Duodenal mucosa (tissue), 2 donors: ENCODE measurements around the gene FARSB.

ENCODE experiments used
- H3K27ac ChIP-seq: one replicate; pipeline ENCODE4 v1.7.0; 2013; ENCODE audit warnings: low read depth, low read length
- H3K27me3 ChIP-seq, 2 donors: one replicate each; pipeline ENCODE4 v1.7.0; 2013; ENCODE audit warnings: low read length in 2 of 2, control low read depth in 1 of 2; ENCODE audit not compliant: insufficient read depth in 2 of 2, control insufficient read depth in 1 of 2
- H3K36me3 ChIP-seq, 2 donors: one replicate each; pipeline ENCODE4 v1.7.0; 2013; ENCODE audit warnings: low read length in 2 of 2, control low read depth in 1 of 2; ENCODE audit not compliant: insufficient read depth in 2 of 2, control insufficient read depth in 1 of 2
- H3K4me1 ChIP-seq, 2 donors: one replicate each; pipeline ENCODE4 v1.7.0; 2013; ENCODE audit warnings: low read length in 2 of 2, control low read depth in 1 of 2; ENCODE audit not compliant: insufficient read depth in 2 of 2, control insufficient read depth in 1 of 2
- H3K4me3 ChIP-seq, 2 donors: one replicate each; pipeline ENCODE4 v1.7.0; 2013; ENCODE audit warnings: low read length in 2 of 2, low read depth in 1 of 2
- H3K9ac ChIP-seq, 2 donors: one replicate each; pipeline ENCODE4 v1.7.0; 2013; ENCODE audit warnings: low read length in 2 of 2, low read depth in 1 of 2
- H3K9me3 ChIP-seq, 2 donors: one replicate each; pipeline ENCODE4 v1.7.0; 2013; ENCODE audit warnings: low read length in 2 of 2, control low read depth in 1 of 2; ENCODE audit not compliant: control insufficient read depth in 1 of 2

Gene FARSB

GRCh38 chr2:222643134-222643533 is 12.8 kb downstream of the FARSB start:
- no peaks in the 10 kb centered on the region for H3K9me3 ChIP-seq
- no peak overlapping the region for H3K9ac ChIP-seq
- H3K4me1 ChIP-seq = no peaks in the 10 kb centered on the region
- peaks cover 18 to 66% of the 10 kb centered on the region in 2 donors for H3K36me3 ChIP-seq
- H3K27me3 ChIP-seq = no peaks in the 10 kb centered on the region
- H3K27ac ChIP-seq = no peak overlapping the region
- no peak overlapping the region for H3K4me3 ChIP-seq

GRCh38 chr2:222641336-222641735 is 14.6 kb downstream of the FARSB start:
- Histone ChIP-seq H3K4me1 (peaks cover 10% of the 10 kb centered on the region in 2 donors), H3K4me3 (no peak overlapping the region), H3K36me3 (peaks cover 19 to 65% of the 10 kb centered on the region in 2 donors), H3K27ac (no peak overlapping the region), H3K9me3 (no peaks in the 10 kb centered on the region), H3K27me3 (no peaks in the 10 kb centered on the region), H3K9ac (no peak overlapping the region)

GRCh38 chr2:222637067-222637466 is 18.8 kb downstream of the FARSB start:
- Histone ChIP-seq H3K4me1 (peaks cover 15 to 16% of the 10 kb centered on the region in 2 donors), H3K9ac (no peak overlapping the region), H3K4me3 (no peak overlapping the region), H3K27ac (no peak overlapping the region), H3K36me3 (peaks cover 16 to 59% of the 10 kb centered on the region in 2 donors), H3K27me3 (no peaks in the 10 kb centered on the region), H3K9me3 (no peaks in the 10 kb centered on the region)

GRCh38 chr2:222635295-222635694 is 20.6 kb downstream of the FARSB start:
- Histone ChIP-seq H3K27ac (no peak overlapping the region), H3K27me3 (no peaks in the 10 kb centered on the region), H3K9ac (no peak overlapping the region), H3K36me3 (peaks cover 9 to 64% of the 10 kb centered on the region in 2 donors), H3K4me1 (peaks cover 15 to 16% of the 10 kb centered on the region in 2 donors), H3K4me3 (no peak overlapping the region), H3K9me3 (no peaks in the 10 kb centered on the region)

GRCh38 chr2:222627764-222628163 is 28.1 kb downstream of the FARSB start:
- Histone ChIP-seq H3K9me3 (no peaks in the 10 kb centered on the region), H3K9ac (no peak overlapping the region), H3K27me3 (no peaks in the 10 kb centered on the region), H3K27ac (no peak overlapping the region), H3K36me3 (peaks cover 23 to 79% of the 10 kb centered on the region in 2 donors), H3K4me3 (no peak overlapping the region), H3K4me1 (no peaks in the 10 kb centered on the region)

GRCh38 chr2:222623756-222624309 is 32.1 kb downstream of the FARSB start:
- no peak overlapping the region for H3K9ac ChIP-seq
- H3K9me3 ChIP-seq = no peaks in the 10 kb centered on the region
- peaks cover 19 to 73% of the 10 kb centered on the region in 2 donors for H3K36me3 ChIP-seq
- H3K4me3 ChIP-seq = no peak overlapping the region
- no peak overlapping the region for H3K27ac ChIP-seq
- no peaks in the 10 kb centered on the region for H3K27me3 ChIP-seq
- H3K4me1 ChIP-seq = no peaks in the 10 kb centered on the region

GRCh38 chr2:222622910-222623309 is 33.0 kb downstream of the FARSB start:
- Histone ChIP-seq H3K4me1 (no peaks in the 10 kb centered on the region), H3K9me3 (no peaks in the 10 kb centered on the region)

GRCh38 chr2:222621893-222622292 is 34.0 kb downstream of the FARSB start:
- Histone ChIP-seq H3K9ac (no peak overlapping the region), H3K27me3 (no peaks in the 10 kb centered on the region), H3K4me1 (no peaks in the 10 kb centered on the region), H3K9me3 (no peaks in the 10 kb centered on the region), H3K27ac (no peak overlapping the region), H3K36me3 (peaks cover 10 to 65% of the 10 kb centered on the region in 2 donors), H3K4me3 (no peak overlapping the region)

More at GRCh38 chr2:222622910-222623309, 33.0 kb downstream of the FARSB start:
- peaks cover 14 to 68% of the 10 kb centered on the region in 2 donors for H3K36me3 ChIP-seq
- no peak overlapping the region for H3K4me3 ChIP-seq
- H3K27me3 ChIP-seq = no peaks in the 10 kb centered on the region
- no peak overlapping the region for H3K9ac ChIP-seq
- H3K27ac ChIP-seq = no peak overlapping the region

GRCh38 chr2:222615320-222615719 is 40.6 kb downstream of the FARSB start:
- Histone ChIP-seq H3K36me3 (peaks cover 19 to 50% of the 10 kb centered on the region in 2 donors), H3K27ac (no peak overlapping the region), H3K9me3 (no peaks in the 10 kb centered on the region), H3K9ac (no peak overlapping the region), H3K4me1 (no peaks in the 10 kb centered on the region), H3K4me3 (no peak overlapping the region), H3K27me3 (no peaks in the 10 kb centered on the region)

- H3K4me1 ChIP-seq = no peaks in the 10 kb centered on the region
- no peaks in the 10 kb centered on the region for H3K9me3 ChIP-seq
- H3K27me3 ChIP-seq = no peaks in the 10 kb centered on the region
- no peak overlapping the region for H3K9ac ChIP-seq
- H3K36me3 ChIP-seq = peaks cover 19 to 51% of the 10 kb centered on the region in 2 donors
- no peak overlapping the region for H3K27ac ChIP-seq
- H3K4me3 ChIP-seq = no peak overlapping the region
Observed at GRCh38 chr2:222613715-222614331, 42.1 kb downstream of the FARSB start.
